Measurements from ENCODE around the gene UBXN4.

The UBXN4 gene

DNA sequence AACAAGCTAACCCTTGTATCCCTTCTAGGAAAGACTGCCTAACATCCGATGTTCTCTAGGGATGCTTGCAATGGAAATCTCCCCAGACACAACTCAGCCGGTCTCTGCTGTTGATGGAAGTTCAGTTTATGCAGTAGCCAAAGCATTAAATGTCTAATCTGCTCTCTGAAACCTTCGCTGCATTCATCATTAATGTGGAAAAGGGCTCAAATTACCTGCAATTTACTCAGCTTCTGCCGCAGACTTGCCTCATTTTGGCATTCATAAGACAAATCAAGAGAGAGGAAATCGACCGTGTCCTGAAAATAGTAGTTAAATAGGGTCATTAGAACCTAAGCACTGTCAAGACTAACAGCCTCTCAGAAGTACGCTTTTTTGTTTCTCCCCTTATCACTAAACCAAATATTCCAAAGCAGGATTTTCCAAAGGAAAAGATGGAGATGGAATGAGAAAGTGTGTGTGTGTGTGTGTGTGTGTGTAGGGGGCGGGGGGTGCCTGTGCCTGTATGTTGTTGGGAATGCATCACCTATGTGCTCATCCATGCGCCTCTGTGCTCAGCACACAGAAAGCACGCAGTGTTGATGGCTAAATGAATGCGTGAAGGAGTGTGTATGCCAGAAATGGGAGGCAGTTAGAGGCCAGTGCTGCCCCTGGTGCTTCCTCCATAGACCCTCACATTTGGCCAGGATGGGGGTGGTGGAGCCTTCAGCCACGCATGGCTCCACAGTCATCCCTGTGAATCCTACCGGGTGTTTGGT, 87.9 kb downstream of the UBXN4 start:
- H3K9ac ChIP-seq (ENCODE audit: low read length): no peak overlapping the region
- no peaks in the 10 kb centered on the region for H3K36me3 ChIP-seq (replicated peaks; ENCODE audit: insufficient read depth, low read length)
- no peaks in the 10 kb centered on the region for H3K4me1 ChIP-seq (ENCODE audit: low read length)
- no peak overlapping the region for H3K4me2 ChIP-seq (ENCODE audit: low read depth, low read length)
- H2AFZ ChIP-seq (ENCODE audit: low read length): no peak overlapping the region
- TF ChIP-seq EZH2 (optimal IDR thresholded peaks at IDR 0.05; ENCODE audit: low read depth, low read length) (no peak), EZH2phosphoT487 (IDR thresholded peaks at IDR 0.05; ENCODE audit: low read length) (no peak)
- TF ChIP-seq, protein P1, sequence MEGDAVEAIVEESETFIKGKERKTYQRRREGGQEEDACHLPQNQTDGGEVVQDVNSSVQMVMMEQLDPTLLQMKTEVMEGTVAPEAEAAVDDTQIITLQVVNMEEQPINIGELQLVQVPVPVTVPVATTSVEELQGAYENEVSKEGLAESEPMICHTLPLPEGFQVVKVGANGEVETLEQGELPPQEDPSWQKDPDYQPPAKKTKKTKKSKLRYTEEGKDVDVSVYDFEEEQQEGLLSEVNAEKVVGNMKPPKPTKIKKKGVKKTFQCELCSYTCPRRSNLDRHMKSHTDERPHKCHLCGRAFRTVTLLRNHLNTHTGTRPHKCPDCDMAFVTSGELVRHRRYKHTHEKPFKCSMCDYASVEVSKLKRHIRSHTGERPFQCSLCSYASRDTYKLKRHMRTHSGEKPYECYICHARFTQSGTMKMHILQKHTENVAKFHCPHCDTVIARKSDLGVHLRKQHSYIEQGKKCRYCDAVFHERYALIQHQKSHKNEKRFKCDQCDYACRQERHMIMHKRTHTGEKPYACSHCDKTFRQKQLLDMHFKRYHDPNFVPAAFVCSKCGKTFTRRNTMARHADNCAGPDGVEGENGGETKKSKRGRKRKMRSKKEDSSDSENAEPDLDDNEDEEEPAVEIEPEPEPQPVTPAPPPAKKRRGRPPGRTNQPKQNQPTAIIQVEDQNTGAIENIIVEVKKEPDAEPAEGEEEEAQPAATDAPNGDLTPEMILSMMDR (IDR thresholded peaks at IDR 0.05; ENCODE audit: low read length): no peak
- H4K20me1 ChIP-seq (ENCODE audit: insufficient read depth, low read length): no peaks in the 10 kb centered on the region
- no peak overlapping the region for H3K4me3 ChIP-seq (ENCODE audit: low read length)
- no peaks in the 10 kb centered on the region for H3F3A ChIP-seq (ENCODE audit: insufficient read depth, low read length)
- H3K9me3 ChIP-seq (replicated peaks; ENCODE audit: insufficient read depth, low read length): no peaks in the 10 kb centered on the region
- H3K9me2 ChIP-seq (replicated peaks; ENCODE audit: insufficient read depth, low read length): no peaks in the 10 kb centered on the region
- no peak for DNase-seq
- H3K27ac ChIP-seq (ENCODE audit: low read length): no peak overlapping the region
- H3K27me3 ChIP-seq (replicated peaks; ENCODE audit: insufficient read depth, low read length): no peaks in the 10 kb centered on the region
- H3K79me2 ChIP-seq (ENCODE audit: low read length): no peaks in the 10 kb centered on the region

GRCh38 chr2:135831180-135831812, 89.6 kb downstream of the UBXN4 start:
- Histone ChIP-seq H3K9me2 (replicated peaks; ENCODE audit: insufficient read depth, low read length) (no peaks in the 10 kb centered on the region), H3K4me2 (ENCODE audit: low read depth, low read length) (no peak overlapping the region), H3F3A (ENCODE audit: insufficient read depth, low read length) (no peaks in the 10 kb centered on the region), H2AFZ (ENCODE audit: low read length) (no peak overlapping the region), H3K36me3 (replicated peaks; ENCODE audit: insufficient read depth, low read length) (no peaks in the 10 kb centered on the region), H3K79me2 (ENCODE audit: low read length) (no peaks in the 10 kb centered on the region), H3K27me3 (replicated peaks; ENCODE audit: insufficient read depth, low read length) (no peaks in the 10 kb centered on the region), H3K27ac (ENCODE audit: low read length) (no peak overlapping the region), H4K20me1 (ENCODE audit: insufficient read depth, low read length) (no peaks in the 10 kb centered on the region), H3K9ac (ENCODE audit: low read length) (no peak overlapping the region), H3K9me3 (replicated peaks; ENCODE audit: insufficient read depth, low read length) (no peaks in the 10 kb centered on the region), H3K4me1 (ENCODE audit: low read length) (no peaks in the 10 kb centered on the region), H3K4me3 (ENCODE audit: low read length) (no peak overlapping the region)
- TF ChIP-seq EZH2phosphoT487 (IDR thresholded peaks at IDR 0.05; ENCODE audit: low read length) (no peak), EZH2 (optimal IDR thresholded peaks at IDR 0.05; ENCODE audit: low read depth, low read length) (no peak)
- TF ChIP-seq, protein P1 (IDR thresholded peaks at IDR 0.05; ENCODE audit: low read length): no peak
- DNase-seq: no peak

DNA sequence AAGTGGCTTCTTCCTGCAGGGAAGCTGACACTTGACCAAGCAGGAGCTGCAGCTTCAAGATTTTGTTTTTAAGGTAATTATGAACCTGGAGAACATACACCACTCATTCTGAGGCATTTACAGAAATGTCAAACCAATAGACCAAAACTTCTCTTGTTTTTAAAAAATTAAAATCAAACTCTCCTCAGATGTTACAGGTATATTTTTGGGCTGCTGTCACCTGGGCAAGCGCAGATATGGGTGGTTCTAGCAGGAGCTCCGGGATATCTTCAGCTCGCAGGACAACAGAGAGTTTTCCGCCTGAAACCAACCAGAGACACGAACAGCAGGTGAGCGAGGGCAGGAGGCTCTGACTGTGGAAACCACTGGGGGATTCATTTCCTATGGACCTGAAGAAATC, 91.2 kb downstream of the UBXN4 start:
- Histone ChIP-seq H2AFZ (ENCODE audit: low read length) (no peak overlapping the region), H4K20me1 (ENCODE audit: insufficient read depth, low read length) (no peaks in the 10 kb centered on the region), H3K9me2 (replicated peaks; ENCODE audit: insufficient read depth, low read length) (no peaks in the 10 kb centered on the region), H3K27ac (ENCODE audit: low read length) (no peak overlapping the region), H3K4me2 (ENCODE audit: low read depth, low read length) (no peak overlapping the region), H3K36me3 (replicated peaks; ENCODE audit: insufficient read depth, low read length) (no peaks in the 10 kb centered on the region), H3K4me3 (ENCODE audit: low read length) (no peak overlapping the region), H3K9ac (ENCODE audit: low read length) (no peak overlapping the region), H3K4me1 (ENCODE audit: low read length) (no peaks in the 10 kb centered on the region), H3K9me3 (replicated peaks; ENCODE audit: insufficient read depth, low read length) (no peaks in the 10 kb centered on the region), H3K79me2 (ENCODE audit: low read length) (no peaks in the 10 kb centered on the region), H3F3A (ENCODE audit: insufficient read depth, low read length) (no peaks in the 10 kb centered on the region), H3K27me3 (replicated peaks; ENCODE audit: insufficient read depth, low read length) (no peaks in the 10 kb centered on the region)
- DNase-seq: no peak
- no peak for TF ChIP-seq EZH2 (optimal IDR thresholded peaks at IDR 0.05; ENCODE audit: low read depth, low read length)
- TF ChIP-seq, protein P1 (IDR thresholded peaks at IDR 0.05; ENCODE audit: low read length): no peak
- TF ChIP-seq EZH2phosphoT487 (IDR thresholded peaks at IDR 0.05; ENCODE audit: low read length): no peak

Measured in MM.1S (cell line).